ENCODE results near the gene HLA-DOA. TPM values are rescaled to one million over a fixed set of nuclear protein-coding genes. Genes with fewer than 3 reads are reported as not detected.

Gene HLA-DOA
- total and polyA plus RNA-seq, 7 donors, result 0.36 to 1.5 (median 0.58) TPM

- WGBS, 3 donors, result 48 to 59% (median 52%) methylated on average over 2 of the region's 2 CpGs
Observed at GRCh38 chr6:32975886-32976285, 33.5 kb downstream of the HLA-DOA start.

GRCh38 chr6:32974541-32975308 is 34.7 kb downstream of the HLA-DOA start:
- intact Hi-C loops (cut with DNase I), result loop anchor here (5.0 to 10.0 kb wide), 2 partner anchors 228 to 1160 kb away; partner anchors contain the start of genes HSD17B8 (in 1 of the 2), HSPA1A (in 1 of the 2), HSPA1L (in 1 of the 2) and RXRB (in 1 of the 2)
- Histone ChIP-seq H3K27ac (no peak overlapping the region), H3K36me3 (ENCODE audit: insufficient read depth in 1 of 2, low read depth in 1 of 2) (peaks cover 26 to 76% of the 10 kb centered on the region in 2 donors), H3K4me3 (peak overlapping the region; percentile 79), H3K4me1 (peaks cover 34% of the 10 kb centered on the region), H3K27me3 (ENCODE audit: insufficient read depth in 3 of 3, low read length in 2 of 3) (no peaks in the 10 kb centered on the region), H3K9me3 (no peaks in the 10 kb centered on the region)
- 6 to 15% (median 6%) methylated on average over 14 of the region's 14 CpGs for WGBS, 3 donors
- no peak for ATAC-seq
- no peak for DNase-seq
- TF ChIP-seq CTCF (IDR thresholded peaks at IDR 0.05), result no peak

More at GRCh38 chr6:32975886-32976285, 33.5 kb downstream of the HLA-DOA start:
- H3K4me1 ChIP-seq, result peaks cover 38% of the 10 kb centered on the region
- DNase-seq, result no peak
- H3K27ac ChIP-seq, result no peak overlapping the region
- TF ChIP-seq CTCF (IDR thresholded peaks at IDR 0.05), result no peak
- H3K36me3 ChIP-seq (ENCODE audit: insufficient read depth in 1 of 2, low read depth in 1 of 2), result peaks cover 35 to 88% of the 10 kb centered on the region in 2 donors
- no peaks in the 10 kb centered on the region for H3K27me3 ChIP-seq (ENCODE audit: insufficient read depth in 3 of 3, low read length in 2 of 3)
- no peaks in the 10 kb centered on the region for H3K9me3 ChIP-seq
- intact Hi-C loops (cut with DNase I), result loop anchor here in 1 of 2 donors (10.0 kb wide), 1 partner anchor 1161 kb away; the partner anchor contains the start of genes HSPA1A and HSPA1L
- ATAC-seq, result no peak
- H3K4me3 ChIP-seq, result peak overlapping the region; percentile 79

- no peak for ATAC-seq
- WGBS, 3 donors, result 1 to 2% (median 1%) methylated on average over 4 of the region's 4 CpGs
- peaks cover 22 to 69% of the 10 kb centered on the region in 2 donors for H3K36me3 ChIP-seq (ENCODE audit: insufficient read depth in 1 of 2, low read depth in 1 of 2)
- H3K27me3 ChIP-seq (ENCODE audit: insufficient read depth in 3 of 3, low read length in 2 of 3), result no peaks in the 10 kb centered on the region
- no peak for TF ChIP-seq CTCF (IDR thresholded peaks at IDR 0.05)
- intact Hi-C loops (cut with DNase I), result loop anchor here (5.0 to 10.0 kb wide), 2 partner anchors 228 to 1159 kb away; partner anchors contain the start of genes HSD17B8 (in 1 of the 2), HSPA1A (in 1 of the 2), HSPA1L (in 1 of the 2) and RXRB (in 1 of the 2)
- H3K27ac ChIP-seq, result no peak overlapping the region
- peaks cover 27% of the 10 kb centered on the region for H3K4me1 ChIP-seq
- no peak for DNase-seq
- H3K4me3 ChIP-seq, result peak overlapping the region; percentile 79
- H3K9me3 ChIP-seq, result no peaks in the 10 kb centered on the region
Observed at GRCh38 chr6:32974016-32974333, 35.4 kb downstream of the HLA-DOA start.

- 0 to 1% (median 1%) methylated on average over 23 of the region's 23 CpGs for WGBS, 3 donors
- ATAC-seq (no peak), DNase-seq (peak in 1 of 2 donors; percentile 31)
- Histone ChIP-seq H3K9me3 (no peaks in the 10 kb centered on the region), H3K4me1 (peaks cover 26% of the 10 kb centered on the region), H3K27me3 (ENCODE audit: insufficient read depth in 3 of 3, low read length in 2 of 3) (no peaks in the 10 kb centered on the region), H3K4me3 (peak overlapping the region; percentile 79), H3K27ac (peak overlapping the region; percentile 100), H3K36me3 (ENCODE audit: insufficient read depth in 1 of 2, low read depth in 1 of 2) (peaks cover 22 to 63% of the 10 kb centered on the region in 2 donors)
- no peak for TF ChIP-seq CTCF (IDR thresholded peaks at IDR 0.05)
- intact Hi-C loops (cut with DNase I), result loop anchor here (5.0 to 10.0 kb wide), 2 partner anchors 229 to 1159 kb away; partner anchors contain the start of genes HSD17B8 (in 1 of the 2), HSPA1A (in 1 of the 2), HSPA1L (in 1 of the 2) and RXRB (in 1 of the 2)
Observed at GRCh38 chr6:32973144-32974015, 36.0 kb downstream of the HLA-DOA start.
